H9 (cell line): ENCODE results near the gene VAMP8. TPM values are rescaled to one million over a fixed set of nuclear protein-coding genes. Genes with fewer than 3 reads are reported as not detected.

Experiments used
- DNase-seq: peaks from one replicate; pipeline ENCODE4 v3.0.0-alpha.2; 2017
- H2AFZ ChIP-seq: one replicate; pipeline ENCODE4 v1.6.1; 2013; ENCODE audit warnings: mild to moderate bottlenecking, low read length, control low read depth, moderate library complexity
- H2AK5ac ChIP-seq: 2 replicates; pipeline ENCODE4 v1.6.1; 2013; ENCODE audit warnings: low read length, control low read depth, mixed read lengths; ENCODE audit not compliant: insufficient read length
- H2BK120ac ChIP-seq: one replicate; pipeline ENCODE4 v1.6.1; 2013; ENCODE audit warnings: low read depth, mild to moderate bottlenecking, low read length, control low read depth, inconsistent platforms; ENCODE audit not compliant: poor library complexity, severe bottlenecking
- H2BK12ac ChIP-seq: 2 replicates; pipeline ENCODE4 v1.6.1; 2013; ENCODE audit warnings: low read length, control low read depth, mixed read lengths, low read depth; ENCODE audit not compliant: insufficient read length
- H2BK15ac ChIP-seq: 2 replicates; pipeline ENCODE4 v1.6.1; 2013; ENCODE audit warnings: low read depth, low read length, control low read depth
- H2BK20ac ChIP-seq: one replicate; pipeline ENCODE4 v1.6.1; 2013; ENCODE audit warnings: low read depth, mild to moderate bottlenecking, low read length, control low read depth, inconsistent platforms; ENCODE audit not compliant: poor library complexity, severe bottlenecking
- H2BK5ac ChIP-seq: 2 replicates; pipeline ENCODE4 v1.6.1; 2013; ENCODE audit warnings: low read length, control low read depth, mixed read lengths; ENCODE audit not compliant: insufficient read length
- H3K14ac ChIP-seq: 2 replicates; pipeline ENCODE4 v1.6.1; 2013; ENCODE audit warnings: low read length, control low read depth; ENCODE audit not compliant: insufficient read depth
- H3K18ac ChIP-seq: 2 replicates; pipeline ENCODE4 v1.6.1; 2013; ENCODE audit warnings: low read depth, mild to moderate bottlenecking, mixed read lengths, low read length, control low read depth; ENCODE audit not compliant: insufficient read length
- H3K23ac ChIP-seq: 2 replicates; pipeline ENCODE4 v1.6.1; 2013; ENCODE audit warnings: low read length, control low read depth, mixed read lengths, low read depth; ENCODE audit not compliant: insufficient read length
- H3K23me2 ChIP-seq: 2 replicates; pipeline ENCODE4 v1.6.1; 2013; ENCODE audit warnings: low read depth, mild to moderate bottlenecking, mixed read lengths, low read length, control low read depth; ENCODE audit not compliant: insufficient read length, poor library complexity, severe bottlenecking
- H3K27ac ChIP-seq: 2 replicates; pipeline ENCODE4 v1.5.1; 2013; ENCODE audit warnings: low read length, control low read depth, mixed read lengths, low read depth; ENCODE audit not compliant: insufficient read length
- H3K27me3 ChIP-seq: 2 replicates; pipeline ENCODE4 v1.6.1; 2013; ENCODE audit warnings: low read length, control low read depth, inconsistent platforms; ENCODE audit not compliant: insufficient read depth
- H3K4ac ChIP-seq: 2 replicates; pipeline ENCODE4 v1.6.1; 2013; ENCODE audit warnings: low read depth, mild to moderate bottlenecking, control low read depth, inconsistent platforms, low read length, moderate library complexity
- H3K4me1 ChIP-seq: 2 replicates; pipeline ENCODE4 v1.6.1; 2013; ENCODE audit warnings: low read length, control low read depth, inconsistent platforms; ENCODE audit not compliant: insufficient read depth
- H3K4me2 ChIP-seq: 2 replicates; pipeline ENCODE4 v1.6.1; 2013; ENCODE audit warnings: low read length, control low read depth, mixed read lengths; ENCODE audit not compliant: insufficient read length, insufficient read depth
- H3K56ac ChIP-seq: 2 replicates; pipeline ENCODE4 v1.6.1; 2013; ENCODE audit warnings: low read depth, mild to moderate bottlenecking, mixed read lengths, low read length, control low read depth; ENCODE audit not compliant: insufficient read length
- H3K79me1 ChIP-seq: 2 replicates; pipeline ENCODE4 v1.6.1; 2013; ENCODE audit warnings: low read depth, mild to moderate bottlenecking, moderate library complexity, low read length, control low read depth, inconsistent platforms; ENCODE audit not compliant: insufficient read depth, poor library complexity, severe bottlenecking
- H3K79me2 ChIP-seq: 2 replicates; pipeline ENCODE4 v1.6.1; 2013; ENCODE audit warnings: low read length, control low read depth, inconsistent platforms; ENCODE audit not compliant: insufficient read depth
- H3K9ac ChIP-seq: 2 replicates; pipeline ENCODE4 v1.6.1; 2013; ENCODE audit warnings: low read length, control low read depth, mixed read lengths; ENCODE audit not compliant: insufficient read length; ENCODE audit errors: extremely low read depth
- H3K9me3 ChIP-seq: one replicate; pipeline ENCODE4 v1.6.1; 2013; ENCODE audit warnings: low read depth, low read length, inconsistent platforms; ENCODE audit not compliant: control insufficient read depth
- H3T11ph ChIP-seq: one replicate; pipeline ENCODE4 v1.6.1; 2013; ENCODE audit warnings: mild to moderate bottlenecking, low read length, control low read depth, inconsistent platforms
- H4K20me1 ChIP-seq: one replicate; pipeline ENCODE4 v1.6.1; 2013; ENCODE audit not compliant: control insufficient read depth, insufficient read length, insufficient read depth
- H4K5ac ChIP-seq: 2 replicates; pipeline ENCODE4 v1.6.1; 2013; ENCODE audit warnings: low read depth, mild to moderate bottlenecking, mixed read lengths, low read length, control low read depth; ENCODE audit not compliant: insufficient read length
- H4K8ac ChIP-seq: replicated peaks from 2 replicates; pipeline ENCODE4 v1.6.1; 2013; ENCODE audit warnings: low read length, control low read depth, mixed read lengths, low read depth; ENCODE audit not compliant: insufficient read length
- H4K91ac ChIP-seq: 2 replicates; pipeline ENCODE4 v1.6.1; 2013; ENCODE audit warnings: low read depth, mild to moderate bottlenecking, moderate library complexity, mixed read lengths, low read length, control low read depth; ENCODE audit not compliant: insufficient read length
- H3K27ac Mint-ChIP-seq, 3 experiments: 2 replicates in 2 of 3; 3 replicates in 1 of 3; pipeline ENCODE4 v1.8.0; 2020 to 2021; ENCODE audit warnings: mixed read lengths in 3 of 3, mild to moderate bottlenecking in 1 of 3, moderate library complexity in 1 of 3
- H3K27me3 Mint-ChIP-seq: 2 replicates; pipeline ENCODE4 v1.8.0; 2021; ENCODE audit warnings: low read depth, mild to moderate bottlenecking, moderate library complexity, mixed read lengths
- H3K36me3 Mint-ChIP-seq, 3 experiments: 2 replicates in 2 of 3; 3 replicates in 1 of 3; pipeline ENCODE4 v1.8.0; 2020 to 2021; ENCODE audit warnings: low read depth in 3 of 3, mixed read lengths in 3 of 3; ENCODE audit not compliant: insufficient read depth in 1 of 3
- H3K4me1 Mint-ChIP-seq, 2 experiments: 2 replicates each; pipeline ENCODE4 v1.8.0; 2020; ENCODE audit warnings: mixed read lengths in 2 of 2
- H3K4me3 Mint-ChIP-seq, 2 experiments: 2 replicates in 1 of 2; 3 replicates in 1 of 2; pipeline ENCODE4 v1.8.0; 2020 to 2021; ENCODE audit warnings: mild to moderate bottlenecking in 2 of 2, mixed read lengths in 2 of 2, moderate library complexity in 1 of 2
- H3K9me3 Mint-ChIP-seq, 2 experiments: 2 replicates in 1 of 2; 3 replicates in 1 of 2; pipeline ENCODE4 v1.8.0; 2020; ENCODE audit warnings: mild to moderate bottlenecking in 2 of 2, mixed read lengths in 2 of 2, moderate library complexity in 1 of 2
- CTCF ChIP-seq: fragments of 200-600 bp; sonication (generic); conservative IDR thresholded peaks from 3 replicates; pipeline ENCODE4 v1.8.0; 2021; ENCODE audit warnings: antibody characterized with exemption, mild to moderate bottlenecking
- WGBS: extraction: QIAGEN DNeasy Blood & Tissue Kit; methylation state at CpG from one replicate; pipeline ENCODE4 v1.1.7; 2013; ENCODE audit warnings: missing lambda C conversion rate, low lambda C conversion rate, mixed read lengths; ENCODE audit not compliant: insufficient read length; ENCODE audit errors: extremely low coverage; 5-methylcytosine and 5-hydroxymethylcytosine counted together
- total RNA-seq: library from RNA; stranded (reverse); gene quantifications from 2 replicates; pipeline ENCODE4 v1.2.1, GENCODE V29; 2021

The VAMP8 gene
- total RNA-seq, 1 experiment from 2014 or later, result 33.4 TPM

- H3T11ph ChIP-seq, result no peak overlapping the region
- no peak overlapping the region for H3K4me2 ChIP-seq
- no peaks in the 10 kb centered on the region for H3K23me2 ChIP-seq
- H3K27ac Mint-ChIP-seq, result no peak overlapping the region
- H3K9me3 ChIP-seq, result no peaks in the 10 kb centered on the region
- H3K36me3 Mint-ChIP-seq, result no peaks in the 10 kb centered on the region
- no peak overlapping the region for H2BK12ac ChIP-seq
- H3K4me1 Mint-ChIP-seq, result peaks cover 33% of the 10 kb centered on the region in 2 experiments
- no peak for DNase-seq
- no peak overlapping the region for H2AFZ ChIP-seq
- no peak overlapping the region for H4K91ac ChIP-seq
- no peak overlapping the region for H4K5ac ChIP-seq
- H2BK15ac ChIP-seq, result no peak overlapping the region
- peaks cover 63% of the 10 kb centered on the region for H3K27me3 Mint-ChIP-seq
- no peak overlapping the region for H2AK5ac ChIP-seq
- no peaks in the 10 kb centered on the region for H4K20me1 ChIP-seq
- no peak overlapping the region for H3K4ac ChIP-seq
- no peak overlapping the region for H3K27ac ChIP-seq
- WGBS, result no CpG with 5 or more reads among the region's 8 CpGs
- H3K4me3 Mint-ChIP-seq, result no peak overlapping the region
- no peak for TF ChIP-seq CTCF
- peaks cover 0 to 2% of the 10 kb centered on the region in 2 experiments; a peak in 2 of 5 replicates for H3K9me3 Mint-ChIP-seq
- no peak overlapping the region for H3K56ac ChIP-seq
- H3K14ac ChIP-seq, result no peak overlapping the region
- no peak overlapping the region for H2BK5ac ChIP-seq
- no peak overlapping the region for H2BK120ac ChIP-seq
- no peak overlapping the region for H4K8ac ChIP-seq
- no peaks in the 10 kb centered on the region; the same call in 1 of the 2 replicates for H3K27me3 ChIP-seq
- no peak overlapping the region for H3K9ac ChIP-seq
- H3K79me2 ChIP-seq, result no peaks in the 10 kb centered on the region
- H3K23ac ChIP-seq, result no peak overlapping the region
- H3K18ac ChIP-seq, result no peak overlapping the region
- H3K79me1 ChIP-seq, result no peaks in the 10 kb centered on the region
- peaks cover 3% of the 10 kb centered on the region; the same call in 1 of the 2 replicates for H3K4me1 ChIP-seq
- H2BK20ac ChIP-seq, result no peak overlapping the region
Observed at GRCh38 chr2:85575739-85576138, 1.6 kb upstream of the VAMP8 start.
